Articular chondrocyte of knee joint (primary cell): ENCODE measurements around the gene TMEM120B. TPM values are rescaled to one million over a fixed set of nuclear protein-coding genes. Genes with fewer than 3 reads are reported as not detected.

Experiments used
- total RNA-seq: library from RNA; depleted of rRNA; stranded (reverse); fragments of >200 nt; gene quantifications from 2 replicates; pipeline ENCODE4 v1.2.3, GENCODE V29; 2012

The TMEM120B gene
- 7.7 and 7.8 TPM in 2 replicates for total RNA-seq

DNA sequence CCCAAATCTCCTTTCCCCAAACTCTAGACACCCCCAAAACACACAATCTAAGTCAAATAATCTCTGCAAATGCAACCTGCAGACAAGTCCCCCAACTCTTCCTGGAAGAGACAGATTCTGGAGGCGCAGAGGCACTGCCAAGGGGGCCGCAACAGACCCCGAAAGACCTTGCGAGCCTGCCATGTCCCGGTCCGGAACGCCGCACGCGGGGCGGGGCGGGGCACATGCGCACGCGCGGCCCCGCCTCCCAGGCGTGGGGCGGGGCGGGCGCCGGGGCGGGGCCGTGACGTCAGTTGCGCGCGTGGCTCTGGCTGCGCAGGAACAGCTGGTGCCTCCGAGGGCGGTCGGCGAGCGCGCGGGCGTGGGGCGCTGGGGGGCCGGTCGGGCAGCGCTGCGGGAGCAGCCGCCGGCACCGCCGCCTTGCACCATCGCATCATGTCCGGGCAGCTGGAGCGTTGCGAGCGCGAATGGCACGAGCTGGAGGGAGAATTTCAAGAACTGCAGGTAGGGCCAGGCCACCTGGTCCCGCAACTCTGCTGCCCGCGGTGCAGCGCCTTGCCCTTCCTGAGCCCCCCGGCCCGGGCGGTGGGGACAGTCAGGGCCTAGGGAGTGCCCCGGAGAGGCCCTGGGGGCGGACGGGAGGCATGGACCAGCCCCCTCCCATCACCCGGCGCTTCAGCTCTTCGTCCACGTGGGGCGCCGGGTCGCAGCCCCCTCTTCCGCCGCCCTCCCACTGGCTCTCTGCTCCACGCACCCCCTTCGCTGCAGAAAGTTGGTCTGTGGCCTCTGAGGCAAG is at the start of gene TMEM120B:
TMEM120B (plus strand) TSS at position 292 of the 796 bp plus-strand sequence; CDS start at position 436, 144 bp downstream.

DNA sequence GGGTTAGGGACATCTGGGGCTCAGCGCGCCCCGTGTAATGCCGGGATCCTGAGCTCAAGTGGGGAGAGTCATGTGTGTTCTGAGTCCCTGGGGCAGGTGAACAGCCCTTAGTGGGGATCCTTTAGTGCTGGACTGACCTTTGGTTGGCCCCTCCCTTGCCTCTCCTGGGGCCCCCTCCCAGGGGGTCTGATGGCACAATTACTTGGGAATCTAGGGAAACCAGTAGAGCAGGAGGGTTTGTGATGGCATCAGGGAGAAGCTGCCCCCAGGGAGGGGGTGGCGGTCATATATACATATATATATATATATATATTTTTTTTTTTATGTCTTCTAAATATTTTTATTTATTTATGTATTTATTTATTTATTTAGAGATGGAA is 43.0 kb upstream of the TMEM120B start, which contains the start of gene MORN3:
MORN3 (minus strand) TSS at position 134 of the 380 bp plus-strand sequence. CDS start 171 bp downstream, outside the sequence.

DNA sequence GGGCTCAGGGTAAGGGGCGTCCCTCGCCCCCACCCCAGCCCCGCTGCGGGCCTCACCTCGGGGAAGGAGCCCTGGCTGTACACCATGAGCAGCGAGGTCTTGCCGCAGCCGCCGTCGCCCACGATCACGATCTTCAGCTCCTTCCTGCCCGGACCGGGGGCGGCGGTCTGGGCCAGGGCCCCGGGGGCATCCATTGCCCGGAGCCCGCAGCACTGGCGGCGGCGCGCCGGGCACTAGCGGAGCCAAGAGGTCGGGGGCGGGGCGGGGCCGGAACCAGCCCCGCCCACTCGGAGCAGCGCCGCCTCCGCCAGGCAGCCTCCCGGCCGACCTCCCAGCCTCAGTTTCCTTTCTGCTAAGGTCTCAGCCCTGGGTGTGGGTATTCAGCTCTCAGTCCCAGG is 80.9 kb downstream of the TMEM120B start, which contains the start of gene RHOF:
RHOF (minus strand) TSS at position 249 of the 398 bp plus-strand sequence; CDS start at position 194, 55 bp downstream.

DNA sequence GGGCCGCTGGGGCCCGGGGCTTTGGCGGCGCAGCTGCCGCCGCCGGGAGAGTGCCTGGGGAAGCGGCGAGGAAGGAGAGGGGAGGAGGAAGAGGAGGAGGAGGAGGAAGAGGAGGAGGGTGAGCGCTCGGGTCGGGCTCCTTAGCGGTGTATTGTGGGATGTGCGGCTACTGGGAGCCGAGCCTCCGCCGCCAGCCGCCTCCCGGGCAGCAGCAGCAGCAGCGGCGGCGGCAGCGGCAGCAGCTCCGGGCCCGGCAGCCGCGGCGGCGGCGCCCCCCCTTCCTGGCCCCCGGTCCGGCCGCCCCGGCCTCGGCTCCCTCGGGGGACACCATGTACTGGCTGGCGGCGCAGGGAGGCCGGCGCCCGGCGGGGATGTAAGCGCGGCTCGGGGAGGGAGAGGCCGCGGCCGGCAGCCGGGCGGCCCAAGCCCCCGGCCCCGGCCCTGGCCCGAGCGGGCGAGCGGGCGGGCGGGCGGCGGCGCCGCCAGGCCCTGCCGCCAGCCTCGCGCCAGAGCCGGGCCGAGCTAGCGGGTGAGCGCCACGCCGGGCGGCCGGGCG is 91.4 kb downstream of the TMEM120B start, which contains the start of gene SETD1B:
SETD1B (plus strand) TSS at position 149 of the 556 bp plus-strand sequence. CDS start 729 bp downstream, outside the sequence.

Other genes with a start within 250 kb of the TMEM120B start
- 24.0 and 25.9 TPM in 2 replicates for gene KDM2B, start 131.7 kb upstream of the TMEM120B start, total RNA-seq
- gene ORAI1, start 86.2 kb upstream of the TMEM120B start, total RNA-seq = 6.2 and 6.5 TPM in 2 replicates
- 1.0 and 1.3 TPM in 2 replicates for gene MORN3, start 43.1 kb upstream of the TMEM120B start, total RNA-seq
- gene RHOF, start 80.9 kb downstream of the TMEM120B start, total RNA-seq = 18.6 and 19.3 TPM in 2 replicates
- 5.4 and 5.9 TPM in 2 replicates for gene SETD1B, start 91.3 kb downstream of the TMEM120B start, total RNA-seq
- gene HPD, start 146.1 kb downstream of the TMEM120B start, total RNA-seq = 3.2 and 3.9 TPM in 2 replicates
- gene PSMD9, start 176.0 kb downstream of the TMEM120B start, total RNA-seq = 41.8 and 54.0 TPM in 2 replicates
- 4.2 and 4.8 TPM in 2 replicates for gene CFAP251, start 205.8 kb downstream of the TMEM120B start, total RNA-seq